ENCODE data around the gene PHYH. TPM values are rescaled to one million over a fixed set of nuclear protein-coding genes. Genes with fewer than 3 reads are reported as not detected.
A peak's percentile ranks its signal among the peaks of the same experiment; 100 is the strongest.

The PHYH gene
- total and polyA plus RNA-seq, 2 of the 4 experiments (the other 2 are of a cell fraction) = 10.9 to 13.4 TPM

GRCh38 chr10:13272164-13272571 lies 27.7 kb downstream of the PHYH start:
- in situ Hi-C loops (cut with MboI; ENCODE audit: low sequenced_read_pairs) (no loop called here), intact Hi-C loops (cut with micrococcal nuclease) (no loop called here), dilution Hi-C loops (cut with HindIII; ENCODE audit: low sequenced_read_pairs, unreplicated experiment) (no loop called here)
- Histone ChIP-seq H3K4me3 (ENCODE audit: insufficient read depth, low read depth, low read length) (peak overlapping the region; percentile 35; the same call in 1 of the 2 replicates), H3K18ac (ENCODE audit: low read depth, low read length) (no peak overlapping the region), H3K9me3 (ENCODE audit: control insufficient read depth, insufficient read depth, low read length) (no peaks in the 10 kb centered on the region), H2BK120ac (ENCODE audit: low read depth, low read length) (no peak overlapping the region), H3K27me3 (ENCODE audit: control insufficient read depth, insufficient read depth, low read length) (no peaks in the 10 kb centered on the region), H2AK9ac (replicated peaks; ENCODE audit: low read depth, low read length, poor library complexity) (no peak overlapping the region), H3K4me1 (ENCODE audit: control insufficient read depth, insufficient read depth, low read length) (peaks cover 3% of the 10 kb centered on the region; the same call in 1 of the 2 replicates), H3K4me2 (ENCODE audit: low read depth, low read length) (peak overlapping the region; percentile 59), H4K8ac (ENCODE audit: low read depth in 2 of 2, low read length in 2 of 2) (no peak overlapping the region), H2AK5ac (ENCODE audit: low read depth, low read length) (no peak overlapping the region), H4K5ac (ENCODE audit: low read depth, low read length) (no peak overlapping the region), H3K14ac (replicated peaks; ENCODE audit: low read depth, low read length) (no peak overlapping the region), H2BK20ac (ENCODE audit: low read depth, low read length) (no peak overlapping the region), H3K56ac (ENCODE audit: extremely low read depth, insufficient read depth, low read length) (no peak overlapping the region), H3K79me1 (ENCODE audit: low read depth in 1 of 2, low read length in 2 of 2) (no peaks in the 10 kb centered on the region), H4K20me1 (ENCODE audit: insufficient read depth, low read length) (no peaks in the 10 kb centered on the region), H3K23ac (ENCODE audit: low read depth, low read length) (no peak overlapping the region), H3K27ac (ENCODE audit: insufficient read depth, low read length) (no peak overlapping the region), H3K36me3 (ENCODE audit: control insufficient read depth, insufficient read depth, low read length) (no peaks in the 10 kb centered on the region), H2BK15ac (ENCODE audit: low read depth, low read length) (no peak overlapping the region), H3K4ac (ENCODE audit: low read depth, low read length) (no peak overlapping the region), H3K9me1 (ENCODE audit: insufficient read depth, low read length) (peaks cover 3% of the 10 kb centered on the region), H2BK5ac (ENCODE audit: low read depth, low read length, poor library complexity, severe bottlenecking) (no peak overlapping the region), H3K9ac (ENCODE audit: low read depth, low read length) (no peak overlapping the region), H2AFZ (replicated peaks; ENCODE audit: low read length, poor library complexity) (peak overlapping the region; percentile 91), H4K91ac (ENCODE audit: insufficient read depth, low read depth, low read length) (no peak overlapping the region)
- DNase-seq (peak; percentile 54), ATAC-seq (ENCODE audit: low read depth) (peak; percentile 72)
- no TSS peak for BruUV-seq (replicated peaks)
- ChIA-PET CTCF (interaction anchor here (1.2 to 1.3 kb wide), 2 partner anchors 28 to 30 kb away, joined by 3 to 7 read pairs; no protein-coding TSS in a partner anchor), POLR2A (ENCODE audit: unreplicated experiment) (no interaction called here)
- 21% methylated on average over 6 of the region's 12 CpGs; no CpG with 5 or more reads in 1 of the 2 experiments for WGBS, 2 experiments (ENCODE audit: extremely low coverage in 2 of 2, insufficient read length in 1 of 2)
- TF ChIP-seq BHLHE40 (IDR thresholded peaks at IDR 0.05; ENCODE audit: low read depth, low read length) = peak; percentile 6; the same call in 1 of the 2 replicates
- TF ChIP-seq RCOR1 (IDR thresholded peaks at IDR 0.05; ENCODE audit: insufficient replicate concordance, low read length) = no peak
